Mesangial cell (primary cell): Measurements from ENCODE around the gene NAA50. TPM values are rescaled to one million over a fixed set of nuclear protein-coding genes. Genes with fewer than 3 reads are reported as not detected.

ENCODE experiments used
- total RNA-seq: library from RNA; depleted of rRNA; stranded (reverse); fragments of >200 nt; gene quantifications from 2 replicates; pipeline ENCODE4 v1.2.3, GENCODE V29; 2015

Gene NAA50
- 155 and 185 TPM in 2 replicates for total RNA-seq

DNA sequence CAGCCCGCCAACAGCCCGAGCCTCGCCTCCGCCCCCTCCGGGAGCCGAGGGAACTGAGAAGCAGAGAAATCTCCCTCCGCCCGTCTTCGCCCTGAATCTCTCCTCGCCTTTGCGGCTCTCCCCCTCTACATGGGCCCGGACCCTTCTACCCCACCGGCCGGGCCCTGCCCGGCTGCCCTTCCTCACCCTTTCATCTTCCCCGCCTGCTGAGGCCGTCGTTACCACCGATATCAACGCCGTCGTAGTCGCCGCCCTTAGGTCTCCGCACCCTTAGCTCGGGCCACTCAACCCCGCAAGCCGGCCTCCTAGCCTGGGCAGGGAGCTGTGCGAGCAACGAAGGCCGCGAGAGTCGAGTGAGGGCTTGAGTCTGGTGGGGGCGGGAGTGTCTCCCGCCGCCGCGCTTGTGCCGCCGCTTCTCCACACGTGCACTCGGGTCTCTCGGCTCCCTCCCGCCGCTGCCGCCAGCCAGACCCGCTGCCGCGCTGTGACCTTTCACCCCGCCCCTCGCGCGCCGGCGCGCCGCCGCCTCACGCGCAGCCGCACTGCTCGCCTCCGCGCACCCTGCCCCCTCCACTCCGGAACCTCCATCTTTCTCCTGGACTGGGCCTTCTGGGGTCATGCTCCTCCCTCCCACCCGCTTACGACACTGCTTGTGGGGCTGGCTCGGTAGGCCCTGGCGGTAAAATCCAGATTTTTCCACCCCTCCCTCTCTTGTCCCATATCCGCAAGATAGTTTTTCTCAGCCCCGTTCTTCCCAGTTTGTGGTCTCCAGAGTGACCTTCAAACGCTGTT lies at the start of gene NAA50:
Gene NAA50 (minus strand): TSS at position 494 of the 792 bp plus-strand sequence. CDS start 300 bp downstream, at position 194.

DNA sequence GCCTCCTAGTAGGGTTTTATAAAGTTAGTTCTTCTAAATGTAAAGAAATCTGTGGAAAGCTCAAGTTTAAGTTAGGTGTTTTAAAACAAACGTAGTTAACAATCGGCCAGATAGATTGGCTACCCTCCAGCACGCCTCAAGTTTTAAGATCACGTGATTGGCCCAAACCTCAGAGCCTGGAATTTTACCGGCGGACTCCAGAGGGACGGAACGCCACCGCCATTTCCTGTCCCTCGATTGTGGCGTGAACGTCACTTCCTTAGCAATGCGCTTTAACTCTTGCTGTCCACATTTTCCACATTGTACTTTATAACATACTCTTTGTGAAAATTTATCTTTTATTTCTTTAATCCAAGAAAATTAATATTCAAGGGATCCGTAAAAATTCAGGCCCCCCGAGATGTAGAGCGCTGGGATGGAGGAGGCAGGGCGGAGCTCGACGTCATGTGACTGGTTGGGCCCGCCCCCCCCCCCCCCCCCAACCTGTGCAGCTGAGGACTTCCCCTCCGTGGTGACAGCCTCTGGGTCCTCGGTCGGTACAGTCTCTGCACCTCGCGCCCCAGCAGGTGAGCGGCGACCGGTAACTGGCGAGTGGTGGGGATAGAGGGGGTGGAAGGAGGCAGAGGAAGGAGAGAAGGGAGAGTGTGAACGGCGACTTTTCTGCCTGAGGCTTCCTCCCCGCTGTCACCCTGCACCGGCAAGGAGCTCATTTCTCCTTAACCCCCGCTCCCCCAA lies 666 bp upstream of the NAA50 start, which contains the start of gene ATP6V1A:
Gene ATP6V1A (plus strand): TSS at position 488 of the 735 bp plus-strand sequence. CDS start 31,719 bp downstream, outside the sequence.

DNA sequence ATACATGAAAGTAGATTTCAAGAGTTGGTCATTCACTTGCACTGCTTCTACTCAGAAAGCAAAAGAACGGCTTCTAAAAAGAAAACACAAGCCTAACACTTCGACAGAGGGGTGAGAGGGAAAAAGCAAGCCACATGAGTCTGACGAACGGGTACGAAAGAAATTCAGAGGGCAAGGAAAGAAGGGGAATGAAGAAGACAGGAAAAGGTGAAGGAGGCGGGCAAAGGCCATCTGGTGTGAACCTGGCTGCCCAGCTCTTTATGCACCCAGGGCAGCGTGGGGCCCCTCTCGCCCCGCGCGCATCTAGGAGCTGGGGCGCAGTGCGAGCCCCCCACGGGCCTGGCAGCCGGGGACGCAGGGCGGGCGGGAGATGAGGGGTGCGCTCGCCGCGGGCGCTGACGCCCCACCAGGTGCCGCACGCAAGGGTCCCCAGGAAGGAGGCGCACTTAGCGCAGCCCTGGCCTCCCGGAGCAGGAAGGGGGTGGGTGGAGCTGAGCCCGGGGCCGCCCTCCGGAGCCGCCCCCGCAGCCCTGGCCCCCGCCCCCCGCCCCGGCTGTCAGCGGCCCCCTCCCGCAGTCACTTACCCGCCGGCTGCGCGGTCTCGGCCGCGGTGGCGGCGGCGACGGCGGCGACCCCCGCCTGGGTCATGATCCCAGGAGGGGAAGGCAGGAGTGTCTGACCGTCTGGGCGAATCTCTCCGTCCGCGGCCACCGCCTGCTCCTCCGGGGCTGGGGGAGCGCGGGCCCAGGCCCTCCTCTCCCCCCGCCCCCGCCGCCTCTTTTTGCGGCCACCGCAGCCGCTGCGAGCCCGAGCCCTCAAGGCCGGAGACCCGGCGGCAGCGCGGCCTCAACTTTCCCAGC lies 50.0 kb downstream of the NAA50 start, which contains the start of gene USF3:
Gene USF3 (minus strand): TSS at position 857 of the 860 bp plus-strand sequence. CDS start 21,764 bp downstream, outside the sequence.

Other genes starting within 250 kb of the NAA50 start
- gene SPICE1, start 231.1 kb downstream of the NAA50 start, total RNA-seq = 3.9 and 5.1 TPM in 2 replicates
- 0.13 TPM in 1 of 2 replicates, not detected in the other for gene SIDT1, start 213.7 kb downstream of the NAA50 start, total RNA-seq
- gene USF3, start 49.6 kb downstream of the NAA50 start, total RNA-seq = 5.7 and 10.8 TPM in 2 replicates
- 22.5 and 33.6 TPM in 2 replicates for gene ATP6V1A, start 786 bp upstream of the NAA50 start, total RNA-seq
- gene GRAMD1C, start 92.5 kb upstream of the NAA50 start, total RNA-seq = 0.81 and 2.9 TPM in 2 replicates
- 0.98 and 5.5 TPM in 2 replicates for gene ZDHHC23, start 201.8 kb upstream of the NAA50 start, total RNA-seq